GM23248 (cell line): ENCODE results near the gene PTPRD. TPM values are rescaled to one million over a fixed set of nuclear protein-coding genes. Genes with fewer than 3 reads are reported as not detected.

ENCODE experiments used
- DNase-seq: peaks from one replicate; pipeline ENCODE4 v3.0.0-alpha.2; 2015
- H2AFZ ChIP-seq: fragments of 200-600 bp; sonication (generic); 2 replicates; pipeline ENCODE4 v1.6.1; 2016; ENCODE audit warnings: antibody characterized with exemption
- H3F3A ChIP-seq: fragments of 200-600 bp; sonication (generic); 2 replicates; pipeline ENCODE4 v1.6.1; 2016; ENCODE audit warnings: mild to moderate bottlenecking, antibody characterized with exemption, mixed run types; ENCODE audit not compliant: insufficient read depth
- H3K27ac ChIP-seq: fragments of 200-600 bp; sonication (generic); 2 replicates; pipeline ENCODE4 v1.5.1; 2016; ENCODE audit warnings: mild to moderate bottlenecking
- H3K27me3 ChIP-seq: fragments of 200-600 bp; sonication (generic); replicated peaks from 2 replicates; pipeline ENCODE4 v1.6.1; 2016; ENCODE audit warnings: mild to moderate bottlenecking; ENCODE audit not compliant: insufficient read depth
- H3K36me3 ChIP-seq: fragments of 200-600 bp; sonication (generic); 2 replicates; pipeline ENCODE4 v1.6.1; 2016; ENCODE audit warnings: low read depth, mild to moderate bottlenecking
- H3K4me1 ChIP-seq: fragments of 200-600 bp; sonication (generic); 2 replicates; pipeline ENCODE4 v1.6.1; 2016; ENCODE audit warnings: mild to moderate bottlenecking; ENCODE audit not compliant: insufficient read depth
- H3K4me2 ChIP-seq: fragments of 200-600 bp; sonication (generic); one replicate; pipeline ENCODE4 v1.6.1; 2016; ENCODE audit warnings: mild to moderate bottlenecking; ENCODE audit not compliant: unreplicated experiment
- H3K4me3 ChIP-seq: fragments of 200-600 bp; sonication (generic); 2 replicates; pipeline ENCODE4 v1.5.1; 2016; ENCODE audit warnings: mild to moderate bottlenecking
- H3K79me2 ChIP-seq: fragments of 200-600 bp; sonication (generic); 2 replicates; pipeline ENCODE4 v1.6.1; 2016; ENCODE audit warnings: mild to moderate bottlenecking; ENCODE audit not compliant: insufficient read depth
- H3K9ac ChIP-seq: fragments of 200-600 bp; sonication (generic); 2 replicates; pipeline ENCODE4 v1.6.1; 2016; ENCODE audit warnings: mild to moderate bottlenecking
- H3K9me2 ChIP-seq: fragments of 200-600 bp; sonication (generic); 2 replicates; pipeline ENCODE4 v1.6.1; 2016; ENCODE audit warnings: mixed run types, mild to moderate bottlenecking, moderate library complexity; ENCODE audit not compliant: insufficient read depth
- H3K9me3 ChIP-seq: fragments of 200-600 bp; sonication (generic); one replicate; pipeline ENCODE4 v1.6.1; 2017; ENCODE audit warnings: low read depth
- H4K20me1 ChIP-seq: fragments of 200-600 bp; sonication (generic); 2 replicates; pipeline ENCODE4 v1.6.0; 2016; ENCODE audit not compliant: insufficient read depth
- EZH2 ChIP-seq: fragments of 200-600 bp; sonication (generic); IDR thresholded peaks from 2 replicates; pipeline ENCODE4 v1.6.1; 2018; ENCODE audit warnings: antibody characterized with exemption, mild to moderate bottlenecking; ENCODE audit not compliant: insufficient read depth, poor library complexity, severe bottlenecking
- EZH2phosphoT487 ChIP-seq: fragments of 200-600 bp; sonication (generic); IDR thresholded peaks from 2 replicates; pipeline ENCODE4 v1.6.1; 2018; ENCODE audit warnings: antibody characterized with exemption, moderate library complexity, mild to moderate bottlenecking, low read depth; ENCODE audit not compliant: insufficient read depth
- WGBS, 2 experiments: methylation state at CpG; one replicate each; pipeline ENCODE4 v1.1.6; 2015 to 2017; ENCODE audit warnings: low lambda C conversion rate in 2 of 2, low coverage in 1 of 2; ENCODE audit errors: missing lambda C conversion rate in 2 of 2; 5-methylcytosine and 5-hydroxymethylcytosine counted together
- in situ Hi-C: fragments of 300-500 bp; cut with MboI; formaldehyde crosslinking; loops from 2 replicates; pipeline ENCODE4 v1.15.0; 2020
- polyA plus RNA-seq: library from polyadenylated mRNA; unstranded; fragments of >200 nt; fragmentation: Nextera tagmentation; extraction: Ambion mirVana; gene quantifications from 2 replicates; pipeline ENCODE4 v1.2.1, GENCODE V29; 2016
- total RNA-seq: library from RNA; depleted of rRNA; stranded (reverse); fragments of >200 nt; shearing (Covaris generic); gene quantifications from 2 replicates; pipeline ENCODE4 v1.2.3, GENCODE V29; 2014

Gene PTPRD
- total and polyA plus RNA-seq, 2 experiments from 2014 or later, result 0.05 TPM; not detected in 1

GRCh38 chr9:10094563-10094962 is 518.2 kb downstream of the PTPRD start:
- H3F3A ChIP-seq, result no peaks in the 10 kb centered on the region
- H3K4me3 ChIP-seq, result no peak overlapping the region
- no peaks in the 10 kb centered on the region for H3K27me3 ChIP-seq
- WGBS, 2 experiments, result 15 to 17% methylated on average over 3 of the region's 3 CpGs
- H3K79me2 ChIP-seq, result no peaks in the 10 kb centered on the region
- no peak overlapping the region for H3K9ac ChIP-seq
- H3K4me1 ChIP-seq, result no peaks in the 10 kb centered on the region
- no peaks in the 10 kb centered on the region for H3K9me2 ChIP-seq
- no peak overlapping the region for H2AFZ ChIP-seq
- DNase-seq, result no peak
- H3K4me2 ChIP-seq, result no peak overlapping the region
- in situ Hi-C loops, result no loop called here
- no peak overlapping the region for H3K27ac ChIP-seq
- H3K9me3 ChIP-seq, result no peaks in the 10 kb centered on the region
- H3K36me3 ChIP-seq, result no peaks in the 10 kb centered on the region
- TF ChIP-seq EZH2phosphoT487, result no peak
- no peak for TF ChIP-seq EZH2
- H4K20me1 ChIP-seq, result no peaks in the 10 kb centered on the region

DNA sequence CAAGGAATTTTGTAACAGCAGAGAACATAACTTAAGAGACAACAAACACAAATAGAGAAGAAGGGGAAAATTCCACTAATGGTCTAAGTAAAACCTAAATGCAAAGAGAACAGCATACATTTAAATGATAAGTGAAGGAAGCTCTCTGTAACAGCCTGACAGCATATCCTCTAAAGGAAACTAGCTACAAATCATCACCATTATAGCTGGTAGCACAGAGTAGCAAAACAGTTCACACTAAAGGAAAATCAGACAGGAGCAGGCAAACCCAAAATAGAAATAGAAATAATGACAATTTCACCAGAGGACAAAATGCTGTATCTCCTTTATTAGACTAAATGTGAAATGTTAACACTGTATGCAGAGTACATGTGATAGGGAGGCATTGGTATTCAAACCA is 532.8 kb downstream of the PTPRD start:
- Histone ChIP-seq H3K27ac (no peak overlapping the region), H3K79me2 (no peaks in the 10 kb centered on the region), H4K20me1 (no peaks in the 10 kb centered on the region), H3K4me2 (no peak overlapping the region), H3K9ac (no peak overlapping the region), H3K27me3 (no peaks in the 10 kb centered on the region), H3K4me3 (no peak overlapping the region), H3K4me1 (no peaks in the 10 kb centered on the region), H3K9me2 (no peaks in the 10 kb centered on the region), H3K9me3 (no peaks in the 10 kb centered on the region), H3K36me3 (no peaks in the 10 kb centered on the region), H3F3A (no peaks in the 10 kb centered on the region), H2AFZ (no peak overlapping the region)
- DNase-seq, result no peak
- in situ Hi-C loops, result no loop called here
- TF ChIP-seq EZH2phosphoT487 (no peak), EZH2 (no peak)

GRCh38 chr9:10079284-10079964 is 533.4 kb downstream of the PTPRD start:
- DNase-seq, result no peak
- H3K36me3 ChIP-seq, result no peaks in the 10 kb centered on the region
- in situ Hi-C loops, result no loop called here
- H3K9ac ChIP-seq, result no peak overlapping the region
- no peak overlapping the region for H3K27ac ChIP-seq
- TF ChIP-seq EZH2 (no peak), EZH2phosphoT487 (no peak)
- H3K79me2 ChIP-seq, result no peaks in the 10 kb centered on the region
- H3K4me2 ChIP-seq, result no peak overlapping the region
- no peaks in the 10 kb centered on the region for H3K9me3 ChIP-seq
- H3K4me3 ChIP-seq, result no peak overlapping the region
- no peak overlapping the region for H2AFZ ChIP-seq
- H3K27me3 ChIP-seq, result no peaks in the 10 kb centered on the region
- no peaks in the 10 kb centered on the region for H3F3A ChIP-seq
- H3K9me2 ChIP-seq, result no peaks in the 10 kb centered on the region
- no peaks in the 10 kb centered on the region for H4K20me1 ChIP-seq
- WGBS, 2 experiments, result 21 to 22% methylated on average over 7 of the region's 7 CpGs
- H3K4me1 ChIP-seq, result no peaks in the 10 kb centered on the region

DNA sequence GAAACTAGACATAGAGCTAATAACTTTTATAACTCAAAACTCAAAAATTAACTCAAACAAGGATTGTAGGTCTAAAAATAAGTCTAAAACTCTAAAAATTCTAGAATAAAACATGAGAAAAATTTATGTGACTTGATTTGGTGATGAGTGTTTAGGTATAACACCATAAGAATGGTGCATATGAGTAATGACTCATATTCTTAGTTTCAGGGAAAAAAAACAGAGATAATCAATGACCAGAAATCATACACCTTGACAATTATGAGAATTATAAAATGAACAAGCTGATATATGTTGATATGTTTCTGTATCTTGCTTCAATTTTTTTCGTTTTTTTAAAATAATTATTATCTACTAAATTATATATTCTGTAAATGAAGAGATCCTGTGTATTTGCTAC is 541.2 kb downstream of the PTPRD start:
- no peak overlapping the region for H3K4me3 ChIP-seq
- no peaks in the 10 kb centered on the region for H3K27me3 ChIP-seq
- H3K9ac ChIP-seq, result no peak overlapping the region
- no peaks in the 10 kb centered on the region for H3K9me2 ChIP-seq
- in situ Hi-C loops, result no loop called here
- no peaks in the 10 kb centered on the region for H3K4me1 ChIP-seq
- 2 to 8% methylated on average over 1 of the region's 1 CpG for WGBS, 2 experiments
- H3K9me3 ChIP-seq, result no peaks in the 10 kb centered on the region
- no peaks in the 10 kb centered on the region for H4K20me1 ChIP-seq
- no peak overlapping the region for H2AFZ ChIP-seq
- H3K4me2 ChIP-seq, result no peak overlapping the region
- TF ChIP-seq EZH2, result no peak
- no peak for TF ChIP-seq EZH2phosphoT487
- no peaks in the 10 kb centered on the region for H3K36me3 ChIP-seq
- no peaks in the 10 kb centered on the region for H3K79me2 ChIP-seq
- no peak for DNase-seq
- H3K27ac ChIP-seq, result no peak overlapping the region
- H3F3A ChIP-seq, result no peaks in the 10 kb centered on the region
